OCI-LY3 (cell line): ENCODE measurements around the gene GNAS-AS1.

Experiments
- CTCF ChIP-seq: fragments of 200-600, 300-600 bp; sonication (generic); IDR thresholded peaks from 2 replicates; pipeline ENCODE4 v1.5.1; 2014; ENCODE audit warnings: antibody characterized with exemption, low read length, low read depth
- EZH2phosphoT487 ChIP-seq: fragments of 200-600 bp; shearing (Covaris generic); IDR thresholded peaks from 2 replicates; pipeline ENCODE4 v1.6.1; 2018; ENCODE audit warnings: antibody characterized with exemption, mixed run types, low read depth

- TF ChIP-seq CTCF = no peak
- no peak for TF ChIP-seq EZH2phosphoT487
Measured at GRCh38 chr20:58778760-58779159, 71.9 kb downstream of the GNAS-AS1 start.
